Raji (cell line): ENCODE measurements around the gene FAM3C.
A peak's percentile ranks its signal among the peaks of the same experiment; 100 is the strongest.

Source experiments
- POLR2A ChIP-seq: IDR thresholded peaks from 2 replicates; pipeline ENCODE4 v1.6.1; 2011; ENCODE audit warnings: low read depth, low read length, control low read depth; ENCODE audit not compliant: insufficient read depth

FAM3C gene, protein sequence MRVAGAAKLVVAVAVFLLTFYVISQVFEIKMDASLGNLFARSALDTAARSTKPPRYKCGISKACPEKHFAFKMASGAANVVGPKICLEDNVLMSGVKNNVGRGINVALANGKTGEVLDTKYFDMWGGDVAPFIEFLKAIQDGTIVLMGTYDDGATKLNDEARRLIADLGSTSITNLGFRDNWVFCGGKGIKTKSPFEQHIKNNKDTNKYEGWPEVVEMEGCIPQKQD

DNA sequence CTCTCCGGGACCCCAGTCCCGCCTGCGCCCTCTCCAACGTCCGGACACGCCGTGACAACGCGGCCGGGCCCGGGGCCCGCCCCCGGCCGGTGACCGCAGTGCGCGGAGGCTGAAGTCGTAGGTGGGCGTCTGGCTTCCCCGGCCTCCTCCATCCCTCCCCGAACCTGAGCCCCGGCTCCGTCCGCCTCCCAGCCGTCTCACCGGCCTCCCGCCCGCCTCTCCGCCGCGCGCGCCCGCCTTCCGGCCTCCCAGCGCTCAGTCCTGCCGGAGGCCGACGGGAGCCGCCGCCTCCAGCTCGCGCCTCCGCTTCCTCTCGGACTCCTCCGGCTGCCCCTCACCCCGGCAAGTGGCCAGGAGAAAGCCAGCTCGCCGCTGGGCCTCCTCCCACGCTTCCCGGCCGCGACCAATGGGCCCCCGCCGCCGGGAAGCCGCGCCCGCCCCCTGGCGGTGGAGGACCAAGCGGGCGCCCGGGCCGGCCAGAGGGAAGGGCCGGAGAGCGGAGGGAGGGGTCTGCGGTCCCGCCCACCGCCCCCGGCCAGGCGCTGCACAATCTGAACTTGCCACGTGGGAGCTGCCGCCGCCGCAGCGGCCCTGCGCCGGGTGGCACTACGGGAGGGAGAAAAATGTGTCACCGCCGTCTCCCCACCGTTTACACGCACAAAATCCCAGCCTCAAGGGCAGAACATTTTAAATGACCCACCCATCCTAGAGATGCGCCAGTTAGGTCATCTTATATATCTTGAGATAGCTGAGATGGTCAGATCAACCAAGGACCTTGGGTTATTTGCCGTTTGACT lies at the start of gene FAM3C:
Gene FAM3C, minus strand, starts transcription at position 348 of the 797 bp plus-strand sequence. CDS start 13,339 bp downstream, outside the sequence.
- TF ChIP-seq POLR2A = peak; percentile 82

DNA sequence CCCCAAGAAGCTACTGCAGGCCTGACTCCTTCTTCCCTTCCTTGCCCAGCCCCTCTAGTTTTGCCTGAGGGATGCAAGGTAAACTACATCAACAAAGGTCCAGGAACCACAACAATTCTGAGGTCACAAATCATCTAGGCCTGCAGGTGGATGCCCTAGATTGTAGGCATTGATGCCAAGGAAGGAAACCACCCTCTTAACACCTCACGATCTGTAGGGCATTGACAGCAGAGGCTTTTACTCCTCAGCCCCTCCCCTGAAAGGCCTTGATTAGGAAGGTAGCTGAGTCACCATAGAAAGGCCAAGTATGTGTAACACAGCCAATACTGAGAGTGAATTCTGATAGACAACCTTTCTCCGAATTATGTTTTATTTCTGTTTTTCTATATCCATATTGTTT lies 46.7 kb upstream of the FAM3C start:
- no peak for TF ChIP-seq POLR2A

DNA sequence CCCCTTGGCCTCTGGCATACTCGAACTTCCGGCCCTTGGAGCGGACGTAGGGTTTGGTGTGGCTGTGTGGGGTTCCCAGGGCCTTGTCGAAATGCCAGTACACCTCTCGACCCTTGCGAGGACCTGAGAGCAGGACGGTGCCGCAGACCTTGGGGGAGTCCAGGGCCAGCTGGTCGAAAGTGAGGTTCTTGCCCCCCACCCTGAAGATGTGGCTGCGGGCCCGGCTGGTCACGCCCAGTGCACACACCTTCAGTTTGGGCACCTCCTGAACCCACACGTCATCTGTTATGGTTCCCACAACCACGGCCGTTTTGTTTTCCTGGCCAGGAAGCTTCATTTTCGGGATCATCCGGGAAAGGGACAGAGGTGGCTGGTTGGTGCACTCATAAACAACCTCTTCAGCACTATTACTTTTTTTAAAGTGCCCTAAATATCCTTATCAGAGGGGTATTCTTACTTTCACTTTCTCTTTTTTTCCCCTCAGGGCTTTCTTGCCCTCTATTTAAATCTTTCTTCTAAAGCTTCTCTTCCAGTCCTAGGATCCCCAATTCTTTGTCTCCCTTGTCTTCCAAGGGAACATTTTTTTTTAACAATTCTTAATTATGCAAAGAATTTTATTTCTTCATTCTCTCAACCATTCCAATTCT lies 44.9 kb upstream of the FAM3C start:
- TF ChIP-seq POLR2A = no peak

DNA sequence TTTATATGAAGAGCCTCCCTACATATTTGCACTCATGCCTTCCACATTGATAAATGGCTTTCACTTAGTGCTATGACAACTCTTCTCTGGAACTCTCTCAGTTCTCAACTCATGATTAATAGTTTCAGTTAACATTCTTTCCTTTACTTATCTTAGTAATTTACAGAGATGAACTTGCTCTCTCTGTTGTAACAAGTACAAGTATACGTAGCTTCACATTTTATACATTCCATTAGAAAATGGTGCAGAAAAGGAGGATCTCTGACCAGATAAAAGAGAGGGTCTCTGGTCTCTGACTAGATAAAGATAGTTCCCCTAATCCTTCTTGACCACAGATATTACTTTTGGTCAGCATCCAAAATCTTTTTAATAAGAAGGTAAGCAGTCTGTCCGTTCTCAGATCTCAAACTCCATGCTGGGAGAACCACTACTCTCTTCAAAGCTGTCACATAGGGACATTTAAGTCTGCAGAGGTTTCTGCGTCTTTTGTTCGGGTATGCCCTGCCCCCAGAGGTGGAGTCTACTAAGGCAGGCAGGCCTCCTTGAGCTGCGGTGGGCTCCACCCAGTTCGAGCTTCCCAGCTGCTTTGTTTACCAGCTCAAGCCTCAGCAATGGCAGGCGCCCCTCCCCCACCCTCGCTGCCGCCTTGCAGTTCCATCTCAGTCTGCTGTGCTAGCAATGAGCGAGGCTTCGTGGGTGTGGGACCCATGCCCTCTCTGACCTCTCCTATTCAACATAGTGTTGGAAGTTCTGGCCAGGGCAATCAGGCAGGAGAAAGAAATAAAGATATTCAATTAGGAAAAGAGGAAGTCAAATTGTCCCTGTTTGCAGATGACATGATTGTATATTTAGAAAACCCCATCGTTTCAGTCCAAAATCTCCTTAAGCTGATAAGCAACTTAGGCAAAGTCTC lies 42.2 kb upstream of the FAM3C start:
- TF ChIP-seq POLR2A = peak; percentile 33

DNA sequence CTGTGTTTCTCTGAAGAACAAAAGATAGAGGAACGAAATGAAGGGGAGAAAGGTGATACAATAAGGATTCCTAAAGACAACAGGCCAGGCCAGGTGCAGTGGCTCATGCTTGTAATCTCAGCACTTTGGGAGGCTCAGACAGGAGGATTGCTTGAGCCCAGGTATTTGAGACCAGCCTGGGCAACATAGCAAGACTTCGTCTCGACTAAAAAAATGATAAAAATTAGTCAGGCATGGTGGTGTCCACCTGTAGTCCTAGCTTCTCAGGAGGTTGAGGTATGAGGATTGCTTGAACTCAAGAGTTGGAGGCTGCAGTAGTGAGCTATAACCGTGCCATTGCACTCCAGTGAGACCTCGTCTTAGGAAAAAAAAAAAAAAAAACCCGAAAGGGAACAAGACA lies 41.4 kb upstream of the FAM3C start:
- no peak for TF ChIP-seq POLR2A

DNA sequence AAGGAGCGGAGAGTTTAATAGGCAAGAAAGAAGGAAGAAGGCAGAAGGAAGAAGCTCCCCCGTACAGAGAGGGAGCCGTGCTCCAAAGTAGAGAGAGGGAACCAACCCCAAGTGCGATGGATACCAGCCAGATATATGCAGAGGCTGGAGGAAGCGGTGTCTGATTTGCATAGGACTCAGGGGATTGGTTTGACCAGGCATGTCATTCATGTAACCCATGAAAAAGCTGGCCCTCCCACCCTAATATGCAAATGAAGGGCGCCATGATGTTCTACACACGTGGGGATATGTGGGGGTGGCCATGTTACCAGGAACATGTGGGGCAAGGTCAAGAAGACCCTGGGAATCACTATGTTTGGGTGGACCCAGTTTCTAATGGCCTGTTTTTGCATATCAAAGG lies 40.6 kb upstream of the FAM3C start:
- no peak for TF ChIP-seq POLR2A

DNA sequence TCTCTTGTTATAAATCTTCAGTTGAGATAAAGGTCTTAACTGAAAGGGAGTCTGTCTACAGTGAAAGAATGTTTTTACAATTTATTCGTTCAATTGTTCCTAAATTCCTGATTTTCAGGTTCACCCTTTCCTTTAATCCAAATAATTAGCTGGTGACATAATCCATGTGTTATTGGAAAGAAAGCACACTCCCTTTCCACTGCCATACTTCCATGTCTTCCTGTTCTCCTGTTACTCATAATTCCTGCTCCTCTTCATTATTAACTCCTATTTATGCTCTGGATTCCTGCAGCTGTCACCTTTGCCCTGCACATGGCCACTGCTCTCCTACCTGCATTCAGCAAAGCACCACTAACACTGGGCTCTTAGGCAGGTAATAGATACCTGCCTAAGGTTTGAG lies 40.0 kb upstream of the FAM3C start:
- no peak for TF ChIP-seq POLR2A

DNA sequence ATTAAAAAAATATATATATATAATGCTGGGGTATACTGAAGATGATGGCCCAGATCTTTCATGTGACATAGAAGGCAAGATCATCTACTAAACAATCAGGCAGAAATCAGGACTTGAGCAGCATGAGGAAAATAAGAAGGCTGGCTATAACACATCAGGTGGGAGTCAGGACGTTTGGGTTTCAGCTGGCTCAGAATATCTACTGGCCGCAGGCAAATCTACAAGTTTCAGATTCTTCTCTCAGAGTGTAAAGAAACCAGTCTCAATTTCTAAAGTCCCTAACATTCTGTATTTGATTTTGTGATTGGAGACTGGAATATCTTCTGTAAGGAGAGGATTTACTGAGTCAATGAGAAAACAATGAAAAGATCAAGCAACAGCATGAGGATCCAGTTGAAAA lies 37.7 kb upstream of the FAM3C start:
- TF ChIP-seq POLR2A = no peak

DNA sequence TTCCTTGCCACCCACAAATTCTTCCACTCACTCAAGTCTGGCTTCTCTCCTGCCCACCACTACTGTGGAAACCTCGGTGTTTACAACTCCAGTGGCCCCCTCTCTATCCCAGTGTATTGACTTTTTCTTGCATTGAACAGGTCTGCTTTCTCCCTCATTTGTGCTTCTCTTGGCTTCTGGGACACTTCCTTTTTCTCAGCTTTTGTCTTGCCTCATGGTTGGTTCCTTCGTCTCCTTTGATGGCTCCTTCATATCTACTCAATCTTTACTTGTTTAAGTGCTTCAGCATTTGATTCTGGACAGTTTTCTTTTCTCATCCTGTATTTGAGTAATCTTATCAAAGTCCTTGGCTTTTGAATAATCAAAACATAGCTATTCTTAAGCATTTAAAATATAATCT lies 35.9 kb upstream of the FAM3C start:
- TF ChIP-seq POLR2A = no peak

DNA sequence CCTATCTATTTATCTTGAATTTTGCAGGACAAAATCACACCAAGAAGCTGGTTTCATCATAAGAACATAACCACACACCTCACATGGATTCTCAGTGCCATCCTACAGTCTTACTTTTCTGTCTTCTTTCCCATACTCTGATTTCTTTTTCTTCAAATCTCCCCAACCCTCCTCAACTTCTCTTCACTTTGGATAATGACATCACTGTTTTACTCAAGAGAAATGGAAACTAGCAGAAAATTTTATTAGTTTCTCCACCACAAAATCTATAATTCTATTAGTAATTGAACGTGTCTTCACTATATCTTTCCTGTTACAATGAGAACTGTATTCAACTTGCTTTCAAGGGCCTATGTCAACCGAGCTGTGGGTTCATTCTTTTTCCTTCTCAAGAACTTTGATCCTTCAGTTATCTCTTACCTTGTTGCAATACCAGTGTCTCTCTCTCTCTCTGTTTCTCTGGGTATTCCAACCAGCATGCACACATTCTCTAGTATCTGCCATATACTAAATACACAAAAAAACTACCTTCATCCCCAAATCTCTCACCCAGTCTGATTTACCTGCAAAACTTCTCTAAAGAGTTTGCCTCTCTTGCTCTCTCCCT lies 35.4 kb upstream of the FAM3C start:
- no peak for TF ChIP-seq POLR2A

DNA sequence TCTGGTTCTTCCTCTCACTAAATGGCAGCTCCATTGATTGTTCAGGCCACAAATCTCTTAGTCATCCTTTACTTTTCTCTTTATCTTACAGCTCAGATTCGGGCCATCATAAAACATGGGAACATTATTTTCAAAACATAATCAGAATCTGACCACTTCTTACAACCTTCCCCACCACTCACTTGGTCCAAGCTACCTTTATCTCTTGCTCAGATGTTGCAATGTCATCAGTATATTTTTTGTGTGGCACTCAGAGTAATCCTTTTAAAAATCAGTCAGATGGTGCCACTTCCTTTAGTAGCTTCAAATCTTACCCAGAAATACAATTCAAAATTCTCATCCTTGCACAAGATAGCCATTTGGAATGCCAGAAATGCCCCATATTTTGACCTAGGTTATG lies 34.5 kb upstream of the FAM3C start:
- no peak for TF ChIP-seq POLR2A

DNA sequence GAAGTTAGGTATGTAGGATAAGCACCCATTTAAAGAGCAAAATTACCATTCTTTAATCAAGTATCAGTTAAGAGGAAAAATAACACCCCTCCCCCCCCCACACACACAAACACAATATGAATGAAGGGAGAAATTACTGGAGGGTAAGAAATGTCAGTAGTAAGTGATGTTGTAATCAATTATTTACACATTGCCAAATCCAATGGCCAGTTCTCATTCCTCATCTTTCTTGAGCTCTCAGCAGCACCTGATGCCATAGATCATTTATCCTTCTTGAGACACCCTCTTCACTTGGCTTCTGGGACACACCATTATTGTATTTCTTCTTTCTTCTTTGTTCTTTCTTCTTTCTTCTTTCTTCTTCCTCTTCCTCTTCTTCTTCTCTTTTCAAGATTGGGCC lies 33.7 kb upstream of the FAM3C start:
- TF ChIP-seq POLR2A = no peak

DNA sequence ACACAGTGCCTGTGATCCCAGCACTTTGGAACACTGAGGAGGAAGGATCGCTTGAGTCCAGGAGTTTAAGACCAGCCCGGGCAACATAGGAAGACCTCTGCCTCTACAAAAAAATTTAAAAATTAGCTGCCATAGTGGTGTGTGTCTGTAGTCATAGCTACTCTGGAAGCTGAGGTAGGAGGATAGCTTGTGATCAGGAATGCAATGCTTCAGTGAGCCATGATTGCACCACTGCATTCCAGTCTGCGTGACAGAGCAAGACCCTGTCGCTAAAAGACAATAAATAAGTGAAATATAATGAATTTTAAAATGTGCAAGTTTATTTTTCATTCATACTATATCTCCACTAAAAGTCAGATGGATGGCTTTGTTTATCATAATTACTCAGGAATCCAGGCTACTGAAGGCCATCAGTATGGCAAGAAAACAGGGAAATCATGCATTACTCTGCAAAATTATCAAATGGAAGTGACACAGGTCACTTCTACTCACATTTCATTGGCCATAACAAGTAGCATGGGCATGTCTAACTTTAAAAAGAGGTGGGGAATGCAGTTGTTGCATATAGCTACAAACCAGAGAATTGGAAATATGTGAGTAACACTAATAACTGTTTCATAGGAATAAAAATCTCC lies 32.9 kb upstream of the FAM3C start:
- TF ChIP-seq POLR2A = no peak

DNA sequence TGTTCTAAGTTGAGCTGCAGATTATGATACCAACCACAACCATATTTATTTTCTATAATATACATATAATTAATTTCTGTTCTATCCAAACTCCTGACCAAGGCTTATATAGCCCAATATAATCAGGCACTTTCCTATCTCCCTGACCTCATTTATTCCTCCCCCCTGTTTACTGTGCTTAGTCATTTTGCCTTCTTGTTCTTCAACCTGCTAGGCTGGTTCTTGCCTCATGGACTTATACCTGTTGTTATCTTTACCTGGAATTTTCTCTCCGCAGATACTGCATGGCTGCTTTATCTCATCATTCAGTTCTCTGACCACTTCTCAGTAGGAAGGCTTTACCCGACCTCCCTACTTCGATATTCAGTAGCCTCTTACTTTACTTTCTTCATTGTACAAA lies 24.9 kb upstream of the FAM3C start:
- no peak for TF ChIP-seq POLR2A
